Astrocyte (in vitro differentiated cells and primary cell): Measurements from ENCODE around the gene CNKSR2. TPM values are rescaled to one million over a fixed set of nuclear protein-coding genes. Genes with fewer than 3 reads are reported as not detected.
A peak's percentile ranks its signal among the peaks of the same experiment; 100 is the strongest.

Experiments used
- DNase-seq: peaks from one replicate; pipeline ENCODE4 v3.0.0-alpha.2; 2010; ENCODE audit warnings: low read depth
- FAIRE-seq: peaks from 2 replicates; lab custom pipeline; 2011; peaks lifted over from hg19 to GRCh38; lab: Jason Lieb, UNC
- H2AFZ ChIP-seq: 2 replicates; pipeline ENCODE4 v1.6.0; 2012; ENCODE audit warnings: low read depth, low read length, inconsistent platforms
- H3K27ac ChIP-seq: 2 replicates; pipeline ENCODE4 v1.5.1; 2011; ENCODE audit warnings: low read depth, low read length, inconsistent platforms
- H3K27me3 ChIP-seq: 2 replicates; pipeline ENCODE4 v1.6.0; 2011; ENCODE audit warnings: low read length, inconsistent platforms; ENCODE audit not compliant: insufficient read depth
- H3K36me3 ChIP-seq: 2 replicates; pipeline ENCODE4 v1.5.1; 2011; ENCODE audit warnings: low read length, inconsistent platforms; ENCODE audit not compliant: insufficient read depth
- H3K4me1 ChIP-seq: 2 replicates; pipeline ENCODE4 v1.5.1; 2011; ENCODE audit warnings: low read length, inconsistent platforms; ENCODE audit not compliant: insufficient read depth
- H3K4me2 ChIP-seq: 2 replicates; pipeline ENCODE4 v1.6.0; 2012; ENCODE audit warnings: low read length, inconsistent platforms
- H3K4me3 ChIP-seq: 2 replicates; pipeline ENCODE4 v1.5.1; 2011; ENCODE audit warnings: low read depth, mild to moderate bottlenecking, low read length, inconsistent platforms; ENCODE audit not compliant: insufficient read depth
- H3K79me2 ChIP-seq: 2 replicates; pipeline ENCODE4 v1.6.0; 2012; ENCODE audit warnings: mild to moderate bottlenecking, low read length, inconsistent platforms; ENCODE audit not compliant: insufficient read depth
- H3K9ac ChIP-seq: 2 replicates; pipeline ENCODE4 v1.6.0; 2012; ENCODE audit warnings: mild to moderate bottlenecking, low read length, inconsistent platforms
- H3K9me3 ChIP-seq: 2 replicates; pipeline ENCODE4 v1.5.1; 2012; ENCODE audit warnings: low read depth, mild to moderate bottlenecking, low read length, inconsistent platforms; ENCODE audit not compliant: insufficient read depth
- H4K20me1 ChIP-seq: 2 replicates; pipeline ENCODE4 v1.6.0; 2012; ENCODE audit warnings: low read length, inconsistent platforms; ENCODE audit not compliant: insufficient read depth
- H3K27ac Mint-ChIP-seq: one replicate; pipeline ENCODE4 v1.8.0; 2021; ENCODE audit warnings: mild to moderate bottlenecking, mixed read lengths; ENCODE audit not compliant: unreplicated experiment
- H3K27me3 Mint-ChIP-seq: one replicate; pipeline ENCODE4 v1.8.0; 2021; ENCODE audit warnings: low read depth, mixed read lengths; ENCODE audit not compliant: unreplicated experiment
- H3K36me3 Mint-ChIP-seq: one replicate; pipeline ENCODE4 v1.8.0; 2021; ENCODE audit warnings: low read depth, mixed read lengths; ENCODE audit not compliant: unreplicated experiment
- H3K4me1 Mint-ChIP-seq: one replicate; pipeline ENCODE4 v1.8.0; 2021; ENCODE audit warnings: low read depth, mixed read lengths; ENCODE audit not compliant: unreplicated experiment
- H3K4me3 Mint-ChIP-seq: one replicate; pipeline ENCODE4 v1.8.0; 2021; ENCODE audit warnings: mild to moderate bottlenecking, moderate library complexity, mixed read lengths; ENCODE audit not compliant: unreplicated experiment
- H3K9me3 Mint-ChIP-seq: one replicate; pipeline ENCODE4 v1.8.0; 2021; ENCODE audit warnings: mild to moderate bottlenecking, mixed read lengths; ENCODE audit not compliant: unreplicated experiment
- CTCF ChIP-seq: IDR thresholded peaks from 2 replicates; pipeline ENCODE4 v1.5.1; 2011; ENCODE audit warnings: low read depth, mild to moderate bottlenecking, inconsistent platforms, low read length, moderate library complexity; ENCODE audit not compliant: insufficient read depth
- EZH2 ChIP-seq: IDR thresholded peaks from 2 replicates; pipeline ENCODE4 v1.6.1; 2012; ENCODE audit warnings: mild to moderate bottlenecking, low read length, inconsistent platforms; ENCODE audit not compliant: insufficient read depth
- total RNA-seq: library from RNA; stranded (reverse); gene quantifications from 2 replicates; pipeline ENCODE4 v1.2.1, GENCODE V29; 2021

The CNKSR2 gene
- total RNA-seq, 1 donor from 2014 or later = 4.1 TPM

GRCh38 chrX:21656587-21657317, 282.5 kb downstream of the CNKSR2 start:
- Histone ChIP-seq H3K4me3 (no peak overlapping the region), H3K4me2 (no peak overlapping the region), H3K79me2 (no peaks in the 10 kb centered on the region), H3K9me3 (no peaks in the 10 kb centered on the region), H3K4me1 (no peaks in the 10 kb centered on the region), H4K20me1 (no peaks in the 10 kb centered on the region), H3K27ac (no peak overlapping the region), H3K36me3 (no peaks in the 10 kb centered on the region), H3K27me3 (no peaks in the 10 kb centered on the region), H3K9ac (no peak overlapping the region), H2AFZ (peak overlapping the region; percentile 47)
- FAIRE-seq (no peak), DNase-seq (no peak)
- TF ChIP-seq EZH2 (no peak), CTCF (no peak)
- Mint-ChIP-seq H3K27me3 (peaks cover 7% of the 10 kb centered on the region), H3K27ac (no peak overlapping the region), H3K4me1 (no peaks in the 10 kb centered on the region), H3K36me3 (no peaks in the 10 kb centered on the region), H3K9me3 (no peaks in the 10 kb centered on the region), H3K4me3 (no peak overlapping the region)

- H2AFZ ChIP-seq = peak overlapping the region; percentile 71
- H3K27me3 ChIP-seq = no peaks in the 10 kb centered on the region
- no peaks in the 10 kb centered on the region for H3K4me1 Mint-ChIP-seq
- no peak overlapping the region for H3K27ac Mint-ChIP-seq
- H3K4me3 Mint-ChIP-seq = no peak overlapping the region
- H3K4me1 ChIP-seq = no peaks in the 10 kb centered on the region
- DNase-seq = no peak
- H3K36me3 ChIP-seq = no peaks in the 10 kb centered on the region
- no peak for FAIRE-seq
- no peak overlapping the region for H3K9ac ChIP-seq
- no peaks in the 10 kb centered on the region for H3K36me3 Mint-ChIP-seq
- H3K4me3 ChIP-seq = no peak overlapping the region
- no peaks in the 10 kb centered on the region for H3K79me2 ChIP-seq
- TF ChIP-seq CTCF (no peak), EZH2 (no peak)
- no peaks in the 10 kb centered on the region for H3K9me3 ChIP-seq
- H3K4me2 ChIP-seq = peak overlapping the region; percentile 73
- H3K27ac ChIP-seq = no peak overlapping the region
- peaks cover 7% of the 10 kb centered on the region for H3K27me3 Mint-ChIP-seq
- no peaks in the 10 kb centered on the region for H3K9me3 Mint-ChIP-seq
- H4K20me1 ChIP-seq = no peaks in the 10 kb centered on the region
Observed at GRCh38 chrX:21657318-21658151, 283.3 kb downstream of the CNKSR2 start.
